ENCODE data around the gene SCAF1. TPM values are rescaled to one million over a fixed set of nuclear protein-coding genes. Genes with fewer than 3 reads are reported as not detected.

The SCAF1 gene
- total RNA-seq, 1 donor from 2014 or later = 59.4 TPM

DNA sequence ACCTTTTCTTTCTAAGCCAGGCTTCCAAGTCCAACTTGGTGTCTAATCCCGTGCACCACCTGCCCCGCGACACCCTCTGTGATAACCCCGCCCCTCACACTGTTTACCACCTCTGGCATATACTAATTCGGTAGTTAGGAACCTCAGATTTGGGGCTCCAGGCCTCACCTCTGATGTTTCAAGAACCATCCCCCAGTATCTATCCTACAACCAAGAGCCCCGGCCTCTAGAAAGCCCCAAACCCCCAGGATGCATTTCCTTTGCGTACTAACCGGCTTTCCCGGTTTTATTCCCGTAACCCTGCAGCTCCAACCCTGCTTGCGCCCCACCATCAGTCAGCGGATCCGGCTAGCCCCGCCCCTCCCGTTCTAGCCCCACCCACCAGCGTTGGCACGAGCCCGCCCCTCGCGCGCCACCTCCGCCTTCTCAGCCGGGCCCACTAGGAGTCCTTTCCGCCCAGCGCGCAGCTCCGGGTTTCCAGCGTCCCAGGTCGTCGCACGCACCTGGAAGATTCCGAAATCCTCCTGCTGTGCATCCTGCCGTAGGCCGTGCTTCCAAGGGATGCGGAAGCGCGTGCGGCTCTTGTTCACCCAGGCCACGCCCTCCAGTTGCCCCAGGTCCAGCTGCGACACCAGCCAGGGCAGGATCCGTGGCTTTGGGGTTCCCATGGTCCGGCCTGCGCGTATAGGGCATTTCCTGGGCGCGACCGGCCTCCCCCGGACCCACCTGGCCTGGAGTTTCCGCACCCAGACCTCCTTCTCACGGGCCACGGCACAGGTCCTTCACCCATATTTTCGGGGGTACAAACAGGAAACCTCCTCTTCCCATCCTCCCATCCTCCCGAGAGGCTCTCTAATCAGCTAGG is 22.4 kb downstream of the SCAF1 start:
- peak; percentile 29 for TF ChIP-seq CTCF (IDR thresholded peaks at IDR 0.05)
- ATAC-seq (peak; percentile 89 to 91), DNase-seq (peak; percentile 93)
- peaks cover 38% of the 10 kb centered on the region for H3K36me3 ChIP-seq
- H3K4me1 ChIP-seq = peaks cover 23% of the 10 kb centered on the region
- peak overlapping the region; percentile 99 for H3K4me3 ChIP-seq
- peak overlapping the region; percentile 89 for H3K27ac ChIP-seq
- no peaks in the 10 kb centered on the region for H3K27me3 ChIP-seq (ENCODE audit: low read depth)
- intact Hi-C loops (cut with DNase I) = no loop called here
- H3K9me3 ChIP-seq = no peaks in the 10 kb centered on the region

GRCh38 chr19:49665036-49665350 is 23.0 kb downstream of the SCAF1 start:
- Histone ChIP-seq H3K36me3 (peaks cover 33% of the 10 kb centered on the region), H3K4me1 (peaks cover 23% of the 10 kb centered on the region), H3K27me3 (ENCODE audit: low read depth) (no peaks in the 10 kb centered on the region), H3K9me3 (no peaks in the 10 kb centered on the region), H3K4me3 (peak overlapping the region; percentile 99), H3K27ac (peak overlapping the region; percentile 89)
- no peak for DNase-seq
- no peak for TF ChIP-seq CTCF (IDR thresholded peaks at IDR 0.05)
- intact Hi-C loops (cut with DNase I) = no loop called here
- ATAC-seq = peak in 1 of 2 donors; percentile 0

DNA sequence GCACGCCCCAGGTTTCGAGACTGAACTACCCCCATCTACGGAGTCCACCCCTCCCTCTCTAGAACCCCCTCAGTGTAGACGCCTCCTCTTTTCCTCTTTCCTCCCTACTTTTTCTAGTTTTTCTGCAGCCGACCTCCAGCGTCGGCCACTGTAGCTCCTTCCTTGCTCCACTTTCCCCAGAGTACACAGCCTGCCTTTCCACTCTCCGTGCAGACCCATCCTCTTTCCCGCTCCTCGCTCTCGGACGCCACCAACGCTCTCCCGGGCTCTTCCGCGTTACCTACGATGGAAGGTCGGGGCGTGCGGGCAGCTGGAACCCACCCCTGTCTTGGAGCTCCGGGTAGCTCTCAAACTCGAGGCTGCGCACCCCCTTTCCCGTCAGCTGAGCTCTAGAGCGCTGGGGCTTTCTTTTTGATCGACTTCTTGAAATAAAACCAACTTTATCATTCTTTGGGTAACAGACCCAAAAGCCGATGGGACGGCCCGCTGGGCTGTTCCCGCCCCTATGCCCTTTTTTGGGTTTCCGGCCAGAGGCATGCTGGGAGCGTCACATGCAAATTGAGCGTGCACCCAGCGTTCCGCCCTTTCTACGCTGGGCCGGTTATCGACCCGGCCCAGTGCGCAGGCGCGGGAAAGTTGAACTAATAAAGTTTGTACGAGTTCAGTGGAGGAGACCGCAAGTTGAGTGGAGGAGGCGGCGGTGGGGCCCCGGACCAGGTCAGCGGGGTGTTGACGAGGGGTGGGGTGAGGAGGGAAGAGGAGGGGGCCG is 23.5 kb downstream of the SCAF1 start, which contains the start of the genes BCL2L12 and IRF3:
TSS of gene BCL2L12 (plus strand) at position 583 of the 769 bp plus-strand sequence. CDS start 760 bp downstream, outside the sequence.
TSS of gene IRF3 (minus strand) at position 507 of the 769 bp plus-strand sequence. CDS start 1,019 bp downstream, outside the sequence.
- no peaks in the 10 kb centered on the region for H3K9me3 ChIP-seq
- H3K27me3 ChIP-seq (ENCODE audit: low read depth) = no peaks in the 10 kb centered on the region
- ATAC-seq = peak; percentile 94
- intact Hi-C loops (cut with DNase I) = no loop called here
- peaks cover 23% of the 10 kb centered on the region for H3K4me1 ChIP-seq
- peak within 1 kb of the TSS; percentile 89 for H3K27ac ChIP-seq
- peak within 1 kb of the TSS; percentile 99 for H3K4me3 ChIP-seq
- DNase-seq = peak; percentile 98
- H3K36me3 ChIP-seq = peaks cover 30% of the 10 kb centered on the region
- TF ChIP-seq CTCF (IDR thresholded peaks at IDR 0.05) = no peak

GRCh38 chr19:49666120-49666444 is 24.1 kb downstream of the SCAF1 start:
- intact Hi-C loops (cut with DNase I) = no loop called here
- no peak for TF ChIP-seq CTCF (IDR thresholded peaks at IDR 0.05)
- Histone ChIP-seq H3K4me1 (peaks cover 23% of the 10 kb centered on the region), H3K9me3 (no peaks in the 10 kb centered on the region), H3K4me3 (peak overlapping the region; percentile 99), H3K36me3 (peaks cover 24% of the 10 kb centered on the region), H3K27me3 (ENCODE audit: low read depth) (no peaks in the 10 kb centered on the region), H3K27ac (peak overlapping the region; percentile 89)
- ATAC-seq = no peak
- no peak for DNase-seq

DNA sequence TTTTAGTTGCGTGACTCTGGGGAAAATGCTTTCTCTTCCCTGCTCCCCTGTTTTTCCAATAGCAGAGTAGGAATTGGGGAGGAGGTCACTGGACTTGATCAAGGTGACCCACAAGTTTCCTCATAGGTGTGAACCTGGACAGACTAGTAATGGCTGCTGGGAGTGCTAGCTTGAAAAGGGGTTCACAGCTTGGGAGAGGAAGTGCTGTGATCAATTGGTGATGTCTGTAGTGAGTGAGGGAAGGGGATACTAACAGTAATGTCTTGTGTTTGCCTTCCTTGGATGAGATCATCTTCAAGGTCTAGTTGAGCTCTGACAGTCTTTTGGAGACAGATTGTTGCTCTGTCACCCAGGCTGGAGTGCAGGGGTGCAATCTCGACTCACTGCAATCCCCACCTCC is 25.5 kb downstream of the SCAF1 start:
- Histone ChIP-seq H3K4me3 (no peak overlapping the region), H3K4me1 (peaks cover 31% of the 10 kb centered on the region), H3K27ac (no peak overlapping the region), H3K9me3 (no peaks in the 10 kb centered on the region), H3K27me3 (ENCODE audit: low read depth) (no peaks in the 10 kb centered on the region), H3K36me3 (peaks cover 10% of the 10 kb centered on the region)
- TF ChIP-seq CTCF (IDR thresholded peaks at IDR 0.05) = no peak
- DNase-seq = no peak
- ATAC-seq = no peak
- intact Hi-C loops (cut with DNase I) = no loop called here
